Mammary epithelial cell (primary cell): ENCODE measurements around the gene CDC16.

Experiments used
- EZH2 ChIP-seq: IDR thresholded peaks from 2 replicates; pipeline ENCODE4 v1.6.1; 2012; ENCODE audit warnings: low read length, inconsistent platforms, borderline replicate concordance
- TF ChIP-seq, protein P1 (sequence below), 2 donors: IDR thresholded peaks in 1 of 2; conservative IDR thresholded peaks in 1 of 2; 2 replicates each; pipeline ENCODE4 v1.5.1; 2011 to 2012; ENCODE audit warnings: inconsistent platforms in 2 of 2, low read length in 2 of 2, mild to moderate bottlenecking in 2 of 2, control low read depth in 1 of 2, low read depth in 1 of 2; ENCODE audit not compliant: insufficient read depth in 1 of 2; ENCODE audit errors: extremely low read depth in 1 of 2

DNA sequence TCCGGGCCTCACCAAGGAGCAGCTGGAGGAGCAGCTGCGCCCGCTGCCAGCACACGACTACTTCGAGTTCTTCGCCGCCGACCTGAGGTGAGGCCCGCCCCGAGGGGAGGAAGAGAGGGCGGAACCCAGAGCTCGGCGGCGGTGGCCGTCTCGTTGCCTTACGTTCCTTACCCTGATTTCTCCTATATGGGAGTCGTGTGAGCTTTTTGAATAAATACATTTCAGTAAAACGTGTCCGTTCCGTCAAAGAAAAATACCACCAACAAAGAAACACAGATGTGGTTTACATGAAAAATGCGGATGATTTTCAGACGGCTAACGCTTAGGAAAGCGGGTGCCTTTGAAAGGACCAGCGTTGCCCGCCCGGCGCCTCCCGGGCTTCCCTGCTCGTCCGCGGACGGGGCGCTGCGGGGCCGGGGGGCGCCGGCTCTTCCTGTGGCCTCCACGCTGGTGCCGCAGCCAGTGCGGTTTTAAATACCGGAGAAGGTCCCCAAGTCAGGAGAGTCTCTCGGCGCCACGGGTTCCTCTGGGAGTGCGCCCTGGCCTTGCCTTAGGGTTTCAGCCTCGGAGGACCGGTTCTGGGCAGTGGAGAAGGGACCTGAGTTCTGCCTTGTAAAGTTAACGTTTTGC lies 47.5 kb downstream of the CDC16 start:
- TF ChIP-seq, protein P1, sequence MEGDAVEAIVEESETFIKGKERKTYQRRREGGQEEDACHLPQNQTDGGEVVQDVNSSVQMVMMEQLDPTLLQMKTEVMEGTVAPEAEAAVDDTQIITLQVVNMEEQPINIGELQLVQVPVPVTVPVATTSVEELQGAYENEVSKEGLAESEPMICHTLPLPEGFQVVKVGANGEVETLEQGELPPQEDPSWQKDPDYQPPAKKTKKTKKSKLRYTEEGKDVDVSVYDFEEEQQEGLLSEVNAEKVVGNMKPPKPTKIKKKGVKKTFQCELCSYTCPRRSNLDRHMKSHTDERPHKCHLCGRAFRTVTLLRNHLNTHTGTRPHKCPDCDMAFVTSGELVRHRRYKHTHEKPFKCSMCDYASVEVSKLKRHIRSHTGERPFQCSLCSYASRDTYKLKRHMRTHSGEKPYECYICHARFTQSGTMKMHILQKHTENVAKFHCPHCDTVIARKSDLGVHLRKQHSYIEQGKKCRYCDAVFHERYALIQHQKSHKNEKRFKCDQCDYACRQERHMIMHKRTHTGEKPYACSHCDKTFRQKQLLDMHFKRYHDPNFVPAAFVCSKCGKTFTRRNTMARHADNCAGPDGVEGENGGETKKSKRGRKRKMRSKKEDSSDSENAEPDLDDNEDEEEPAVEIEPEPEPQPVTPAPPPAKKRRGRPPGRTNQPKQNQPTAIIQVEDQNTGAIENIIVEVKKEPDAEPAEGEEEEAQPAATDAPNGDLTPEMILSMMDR (conservative IDR thresholded peaks at IDR 0.05 in 1 of 2, IDR thresholded peaks at IDR 0.05 in 1 of 2; ENCODE audit: extremely low read depth in 1 of 2, insufficient read depth in 1 of 2, low read depth in 1 of 2, low read length in 2 of 2), result no peak
- no peak for TF ChIP-seq EZH2
